RWPE2 (cell line): ENCODE results near the gene PAF1.

Source experiments
- ATAC-seq: fragments of 200-7000 bp; cut with Tn5 transposase; 3 replicates; pipeline ENCODE4 v1.9.1; 2021; ENCODE audit warnings: low read depth
- DNase-seq: peaks from one replicate; pipeline ENCODE4 v3.0.0-alpha.2; 2020; ENCODE audit warnings: low spot score
- H3K27ac ChIP-seq: fragments of 450-650 bp; 2 replicates; pipeline ENCODE4 v1.5.1; 2017; ENCODE audit warnings: mild to moderate bottlenecking; ENCODE audit not compliant: poor library complexity, severe bottlenecking
- H3K27me3 ChIP-seq: fragments of 250-450 bp; sonication (Bioruptor Pico); 2 replicates; pipeline ENCODE4 v1.5.1; 2021; ENCODE audit warnings: mild to moderate bottlenecking, moderate library complexity; ENCODE audit not compliant: insufficient read depth, poor library complexity, severe bottlenecking
- H3K36me3 ChIP-seq: fragments of 250-450 bp; sonication (Bioruptor Pico); 2 replicates; pipeline ENCODE4 v1.5.1; 2020; ENCODE audit warnings: low read depth, mild to moderate bottlenecking, moderate library complexity
- H3K4me1 ChIP-seq: fragments of 250-450 bp; sonication (Bioruptor Pico); 2 replicates; pipeline ENCODE4 v1.5.1; 2021; ENCODE audit warnings: mild to moderate bottlenecking, moderate library complexity; ENCODE audit not compliant: insufficient read depth, poor library complexity, severe bottlenecking
- H3K4me3 ChIP-seq: fragments of 250-450 bp; sonication (Bioruptor Pico); 2 replicates; pipeline ENCODE4 v1.5.1; 2021; ENCODE audit warnings: mild to moderate bottlenecking, moderate library complexity; ENCODE audit not compliant: severe bottlenecking
- H3K9me3 ChIP-seq: fragments of 250-450 bp; sonication (Bioruptor Pico); 2 replicates; pipeline ENCODE4 v1.5.1; 2021; ENCODE audit warnings: mild to moderate bottlenecking, moderate library complexity; ENCODE audit not compliant: severe bottlenecking
- CTCF ChIP-seq: fragments of 450-650 bp; IDR thresholded peaks from one replicate; pipeline ENCODE4 v1.5.1; 2017; ENCODE audit warnings: mild to moderate bottlenecking, moderate library complexity; ENCODE audit not compliant: poor library complexity, severe bottlenecking

Gene PAF1

DNA sequence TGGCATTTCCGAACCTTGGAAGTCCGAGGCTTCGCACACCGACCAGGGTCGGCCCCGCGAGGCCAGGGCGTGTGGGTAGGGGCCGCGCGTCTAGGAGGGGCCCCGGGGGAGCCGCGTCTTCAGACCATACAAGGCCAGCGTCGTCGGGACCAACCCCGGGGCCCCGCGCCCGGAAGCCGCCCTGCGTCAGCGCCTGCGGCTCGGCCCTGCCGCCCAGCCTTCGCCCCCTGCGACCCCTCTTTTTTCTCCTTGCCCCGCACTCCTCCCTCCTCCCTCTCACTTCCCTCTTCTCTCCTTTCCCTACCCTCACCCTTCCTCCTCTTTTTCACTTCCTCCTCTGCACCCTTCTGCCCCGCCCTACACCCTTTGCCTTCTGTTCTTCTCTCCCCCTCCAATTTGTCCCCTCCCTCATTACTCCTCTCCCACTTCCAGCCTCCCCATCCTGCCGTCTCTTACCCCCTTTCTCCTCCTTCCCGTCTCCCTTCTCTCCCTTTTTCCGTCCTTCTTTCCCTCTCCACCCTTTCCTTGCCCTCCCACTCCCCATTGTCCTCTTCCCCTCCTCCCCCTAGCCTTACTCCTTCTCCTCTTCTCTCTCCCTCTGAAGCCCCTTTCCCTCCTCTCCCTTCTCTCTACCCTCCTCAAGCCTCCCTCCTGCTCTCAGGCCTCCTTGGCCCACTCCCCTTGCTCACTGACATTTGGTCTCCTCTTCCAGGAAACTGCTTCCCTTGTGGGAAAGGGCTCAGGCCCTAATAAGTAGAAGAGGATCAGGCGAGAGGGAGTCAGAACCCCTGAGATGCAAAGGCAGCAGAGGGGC is 19.3 kb upstream of the PAF1 start:
- Histone ChIP-seq H3K27me3 (no peaks in the 10 kb centered on the region), H3K27ac (peak overlapping the region; percentile 97), H3K4me1 (peaks cover 13% of the 10 kb centered on the region), H3K4me3 (peak overlapping the region; percentile 89), H3K9me3 (no peaks in the 10 kb centered on the region), H3K36me3 (peaks cover 33% of the 10 kb centered on the region)
- no peak for TF ChIP-seq CTCF
- no peak for DNase-seq
- peak; percentile 17 for ATAC-seq

- ATAC-seq (peak; percentile 20), DNase-seq (peak; percentile 99)
- no peak for TF ChIP-seq CTCF
- H3K36me3 ChIP-seq, result peaks cover 25% of the 10 kb centered on the region
- H3K27ac ChIP-seq, result peak overlapping the region; percentile 97
- no peaks in the 10 kb centered on the region for H3K27me3 ChIP-seq
- peak overlapping the region; percentile 89 for H3K4me3 ChIP-seq
- peaks cover 14% of the 10 kb centered on the region for H3K4me1 ChIP-seq
- no peaks in the 10 kb centered on the region for H3K9me3 ChIP-seq
Measured at GRCh38 chr19:39409208-39410016, 18.5 kb upstream of the PAF1 start.

- Histone ChIP-seq H3K27ac (peak overlapping the region; percentile 97), H3K27me3 (no peaks in the 10 kb centered on the region), H3K4me1 (peaks cover 19% of the 10 kb centered on the region), H3K9me3 (no peaks in the 10 kb centered on the region), H3K4me3 (peak overlapping the region; percentile 89), H3K36me3 (peaks cover 25% of the 10 kb centered on the region)
- DNase-seq (no peak), ATAC-seq (no peak)
- TF ChIP-seq CTCF, result no peak
Measured at GRCh38 chr19:39408392-39409207, 17.7 kb upstream of the PAF1 start.

DNA sequence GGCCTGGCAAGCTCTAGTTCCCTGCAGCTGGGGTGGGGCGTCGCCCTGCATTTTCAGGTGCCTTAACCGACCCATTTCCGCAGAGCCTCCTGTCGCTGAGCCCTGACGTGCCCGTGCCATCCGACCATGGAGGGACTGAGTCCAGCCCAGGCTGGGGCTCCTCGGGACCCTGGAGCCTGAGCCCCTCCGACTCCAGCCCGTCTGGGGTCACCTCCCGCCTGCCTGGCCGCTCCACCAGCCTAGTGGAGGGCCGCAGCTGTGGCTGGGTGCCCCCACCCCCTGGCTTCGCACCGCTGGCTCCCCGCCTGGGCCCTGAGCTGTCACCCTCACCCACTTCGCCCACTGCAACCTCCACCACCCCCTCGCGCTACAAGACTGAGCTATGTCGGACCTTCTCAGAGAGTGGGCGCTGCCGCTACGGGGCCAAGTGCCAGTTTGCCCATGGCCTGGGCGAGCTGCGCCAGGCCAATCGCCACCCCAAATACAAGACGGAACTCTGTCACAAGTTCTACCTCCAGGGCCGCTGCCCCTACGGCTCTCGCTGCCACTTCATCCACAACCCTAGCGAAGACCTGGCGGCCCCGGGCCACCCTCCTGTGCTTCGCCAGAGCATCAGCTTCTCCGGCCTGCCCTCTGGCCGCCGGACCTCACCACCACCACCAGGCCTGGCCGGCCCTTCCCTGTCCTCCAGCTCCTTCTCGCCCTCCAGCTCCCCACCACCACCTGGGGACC is 16.9 kb upstream of the PAF1 start:
- H3K27me3 ChIP-seq, result no peaks in the 10 kb centered on the region
- peak overlapping the region; percentile 89 for H3K4me3 ChIP-seq
- H3K27ac ChIP-seq, result peak overlapping the region; percentile 97
- H3K36me3 ChIP-seq, result peaks cover 25% of the 10 kb centered on the region
- H3K4me1 ChIP-seq, result peaks cover 21% of the 10 kb centered on the region
- no peak for TF ChIP-seq CTCF
- H3K9me3 ChIP-seq, result no peaks in the 10 kb centered on the region
- ATAC-seq (no peak), DNase-seq (no peak)
